Duodenal mucosa (tissue), 2 donors: ENCODE data around the gene PIBF1.

ENCODE experiments used
- H3K27ac ChIP-seq: one replicate; pipeline ENCODE4 v1.7.0; 2013; ENCODE audit warnings: low read depth, low read length
- H3K27me3 ChIP-seq, 2 donors: one replicate each; pipeline ENCODE4 v1.7.0; 2013; ENCODE audit warnings: low read length in 2 of 2, control low read depth in 1 of 2; ENCODE audit not compliant: insufficient read depth in 2 of 2, control insufficient read depth in 1 of 2
- H3K36me3 ChIP-seq, 2 donors: one replicate each; pipeline ENCODE4 v1.7.0; 2013; ENCODE audit warnings: low read length in 2 of 2, control low read depth in 1 of 2; ENCODE audit not compliant: insufficient read depth in 2 of 2, control insufficient read depth in 1 of 2
- H3K4me1 ChIP-seq, 2 donors: one replicate each; pipeline ENCODE4 v1.7.0; 2013; ENCODE audit warnings: low read length in 2 of 2, control low read depth in 1 of 2; ENCODE audit not compliant: insufficient read depth in 2 of 2, control insufficient read depth in 1 of 2
- H3K4me3 ChIP-seq, 2 donors: one replicate each; pipeline ENCODE4 v1.7.0; 2013; ENCODE audit warnings: low read length in 2 of 2, low read depth in 1 of 2
- H3K9ac ChIP-seq, 2 donors: one replicate each; pipeline ENCODE4 v1.7.0; 2013; ENCODE audit warnings: low read length in 2 of 2, low read depth in 1 of 2
- H3K9me3 ChIP-seq, 2 donors: one replicate each; pipeline ENCODE4 v1.7.0; 2013; ENCODE audit warnings: low read length in 2 of 2, control low read depth in 1 of 2; ENCODE audit not compliant: control insufficient read depth in 1 of 2

The PIBF1 gene

DNA sequence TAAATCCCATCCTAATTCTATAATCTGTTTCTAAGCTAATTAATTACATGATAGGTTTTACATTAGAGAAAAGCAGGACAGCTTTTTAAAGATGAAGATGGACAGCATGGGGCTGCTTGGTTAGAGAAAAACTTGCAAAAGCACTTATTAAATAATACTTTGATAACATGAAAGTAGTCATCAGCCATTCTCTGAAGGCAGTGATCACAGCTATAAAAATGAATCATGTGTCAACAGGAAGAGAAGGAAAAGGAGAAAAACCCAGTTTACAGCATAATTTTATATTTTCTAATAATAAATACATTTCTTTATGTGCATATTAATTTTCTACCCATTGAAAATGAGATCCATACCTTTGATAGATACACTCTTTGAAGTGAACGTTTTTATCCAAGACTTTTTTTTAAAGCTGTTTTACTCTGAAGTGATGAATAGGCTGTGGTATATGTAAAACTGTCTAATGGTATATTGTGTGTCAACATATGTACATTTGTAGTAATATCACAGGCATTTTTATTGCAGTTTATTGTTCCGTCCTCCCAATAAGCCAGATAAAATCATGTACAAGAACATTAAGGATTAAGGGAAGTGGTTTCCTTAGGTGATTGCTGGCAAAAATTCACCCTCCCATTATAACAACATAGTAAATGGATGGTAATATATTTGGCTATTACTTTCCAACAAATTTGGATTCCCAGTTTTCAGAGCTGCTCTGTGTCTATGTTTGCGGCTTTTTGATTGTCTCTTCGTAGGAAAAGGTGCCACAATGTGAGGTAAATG lies 275.5 kb downstream of the PIBF1 start:
- Histone ChIP-seq H3K4me1 (peaks cover 3 to 5% of the 10 kb centered on the region in 2 donors), H3K27ac (peak overlapping the region; percentile 2), H3K36me3 (peaks cover 9 to 19% of the 10 kb centered on the region in 2 donors), H3K9ac (peak overlapping the region; percentile 71 to 83), H3K27me3 (no peaks in the 10 kb centered on the region), H3K4me3 (peak overlapping the region; percentile 81 to 82), H3K9me3 (no peaks in the 10 kb centered on the region)

DNA sequence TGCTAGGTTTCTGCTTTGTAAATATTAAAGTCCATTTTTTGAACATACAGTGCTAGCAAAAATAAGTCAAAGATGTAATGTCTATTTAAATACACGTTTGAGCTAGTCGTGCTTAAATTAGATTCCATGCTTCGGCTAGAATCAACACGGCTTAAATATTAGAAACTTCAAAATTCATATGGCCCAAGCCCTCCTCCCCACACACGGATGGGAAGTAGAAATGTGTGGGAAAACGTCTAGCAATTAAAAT lies 276.1 kb downstream of the PIBF1 start:
- H3K9me3 ChIP-seq: no peaks in the 10 kb centered on the region
- H3K27ac ChIP-seq: peak overlapping the region; percentile 2
- peaks cover 3 to 5% of the 10 kb centered on the region in 2 donors for H3K4me1 ChIP-seq
- peak overlapping the region; percentile 81 to 82 for H3K4me3 ChIP-seq
- H3K27me3 ChIP-seq: no peaks in the 10 kb centered on the region
- H3K36me3 ChIP-seq: peaks cover 11 to 21% of the 10 kb centered on the region in 2 donors
- peak overlapping the region; percentile 71 to 83 for H3K9ac ChIP-seq

GRCh38 chr13:73058432-73058735 lies 276.5 kb downstream of the PIBF1 start:
- Histone ChIP-seq H3K4me3 (peak overlapping the region; percentile 81 to 82), H3K27me3 (no peaks in the 10 kb centered on the region), H3K4me1 (peaks cover 3 to 5% of the 10 kb centered on the region in 2 donors), H3K27ac (peak overlapping the region; percentile 58), H3K36me3 (peaks cover 15 to 21% of the 10 kb centered on the region in 2 donors), H3K9me3 (no peaks in the 10 kb centered on the region), H3K9ac (peak overlapping the region; percentile 71 to 83)

DNA sequence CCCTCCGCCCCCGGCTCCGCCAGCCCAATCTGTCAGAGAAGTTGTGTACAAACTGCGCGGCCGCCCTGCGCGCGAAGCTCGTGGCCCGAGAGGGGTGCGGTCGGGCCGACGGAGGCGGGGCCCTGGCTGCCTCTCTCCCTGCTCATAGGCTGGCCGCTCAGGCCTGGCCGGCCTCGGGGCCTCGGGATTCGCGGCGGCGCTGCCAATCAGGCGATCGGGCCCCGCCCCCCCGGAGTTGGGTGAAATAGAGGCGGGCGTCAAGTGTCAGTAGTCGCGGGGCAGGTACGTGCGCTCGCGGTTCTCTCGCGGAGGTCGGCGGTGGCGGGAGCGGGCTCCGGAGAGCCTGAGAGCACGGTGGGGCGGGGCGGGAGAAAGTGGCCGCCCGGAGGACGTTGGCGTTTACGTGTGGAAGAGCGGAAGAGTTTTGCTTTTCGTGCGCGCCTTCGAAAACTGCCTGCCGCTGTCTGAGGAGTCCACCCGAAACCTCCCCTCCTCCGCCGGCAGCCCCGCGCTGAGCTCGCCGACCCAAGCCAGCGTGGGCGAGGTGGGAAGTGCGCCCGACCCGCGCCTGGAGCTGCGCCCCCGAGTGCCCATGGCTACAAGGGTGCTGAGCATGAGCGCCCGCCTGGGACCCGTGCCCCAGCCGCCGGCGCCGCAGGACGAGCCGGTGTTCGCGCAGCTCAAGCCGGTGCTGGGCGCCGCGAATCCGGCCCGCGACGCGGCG lies 277.0 kb downstream of the PIBF1 start, which contains the start of gene KLF5:
Gene KLF5, plus strand, starts transcription at position 270 of the 724 bp plus-strand sequence. Its CDS starts 323 bp downstream, at position 593.
- Histone ChIP-seq H3K4me3 (peak within 1 kb of the TSS; percentile 81 to 84), H3K36me3 (peaks cover 15 to 26% of the 10 kb centered on the region in 2 donors), H3K9ac (peak within 1 kb of the TSS; percentile 71 to 92), H3K27me3 (no peaks in the 10 kb centered on the region), H3K4me1 (peaks cover 3 to 5% of the 10 kb centered on the region in 2 donors), H3K27ac (peak within 1 kb of the TSS; percentile 80), H3K9me3 (no peaks in the 10 kb centered on the region)

GRCh38 chr13:73059460-73060250 lies 277.7 kb downstream of the PIBF1 start:
- peak overlapping the region; percentile 80 to 84 for H3K4me3 ChIP-seq
- peaks cover 3 to 4% of the 10 kb centered on the region in 2 donors for H3K4me1 ChIP-seq
- H3K9me3 ChIP-seq: no peaks in the 10 kb centered on the region
- H3K9ac ChIP-seq: peak overlapping the region; percentile 68 to 92
- peak overlapping the region; percentile 80 for H3K27ac ChIP-seq
- H3K27me3 ChIP-seq: no peaks in the 10 kb centered on the region
- peaks cover 15 to 32% of the 10 kb centered on the region in 2 donors for H3K36me3 ChIP-seq

GRCh38 chr13:73060251-73061160 lies 278.6 kb downstream of the PIBF1 start:
- no peaks in the 10 kb centered on the region for H3K9me3 ChIP-seq
- H3K9ac ChIP-seq: peak overlapping the region; percentile 68 to 92
- peak overlapping the region; percentile 80 to 84 for H3K4me3 ChIP-seq
- peak overlapping the region; percentile 80 for H3K27ac ChIP-seq
- no peaks in the 10 kb centered on the region for H3K27me3 ChIP-seq
- peaks cover 19 to 32% of the 10 kb centered on the region in 2 donors for H3K36me3 ChIP-seq
- peaks cover 0 to 3% of the 10 kb centered on the region in 2 donors for H3K4me1 ChIP-seq

GRCh38 chr13:73061473-73061872 lies 279.5 kb downstream of the PIBF1 start:
- Histone ChIP-seq H3K9me3 (no peaks in the 10 kb centered on the region), H3K9ac (peak overlapping the region; percentile 21 to 92), H3K27ac (peak overlapping the region; percentile 80)

GRCh38 chr13:73061876-73062275 lies 279.9 kb downstream of the PIBF1 start:
- Histone ChIP-seq H3K9ac (peak overlapping the region; percentile 21 to 92), H3K9me3 (no peaks in the 10 kb centered on the region)

More at GRCh38 chr13:73061473-73061872, 279.5 kb downstream of the PIBF1 start:
- Histone ChIP-seq H3K4me1 (peaks cover 0 to 3% of the 10 kb centered on the region in 2 donors), H3K36me3 (peaks cover 19 to 32% of the 10 kb centered on the region in 2 donors), H3K4me3 (peak overlapping the region; percentile 80 to 84), H3K27me3 (no peaks in the 10 kb centered on the region)

DNA sequence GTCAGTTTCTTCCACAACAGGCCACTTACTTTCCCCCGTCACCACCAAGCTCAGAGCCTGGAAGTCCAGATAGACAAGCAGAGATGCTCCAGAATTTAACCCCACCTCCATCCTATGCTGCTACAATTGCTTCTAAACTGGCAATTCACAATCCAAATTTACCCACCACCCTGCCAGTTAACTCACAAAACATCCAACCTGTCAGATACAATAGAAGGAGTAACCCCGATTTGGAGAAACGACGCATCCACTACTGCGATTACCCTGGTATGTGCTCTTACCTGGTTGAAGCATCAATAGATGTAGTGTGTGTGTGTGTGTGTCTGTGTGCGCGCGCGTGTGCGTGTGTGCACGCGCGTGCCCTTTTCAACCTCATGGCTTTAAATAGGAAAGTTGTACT lies 280.5 kb downstream of the PIBF1 start:
- Histone ChIP-seq H3K36me3 (peaks cover 19 to 34% of the 10 kb centered on the region in 2 donors), H3K9me3 (no peaks in the 10 kb centered on the region), H3K4me3 (peak overlapping the region; percentile 80 to 84), H3K9ac (peak overlapping the region; percentile 21 to 92), H3K27ac (peak overlapping the region; percentile 80), H3K27me3 (no peaks in the 10 kb centered on the region), H3K4me1 (peaks cover 0 to 3% of the 10 kb centered on the region in 2 donors)

More at GRCh38 chr13:73061876-73062275, 279.9 kb downstream of the PIBF1 start:
- H3K4me1 ChIP-seq: peaks cover 0 to 3% of the 10 kb centered on the region in 2 donors
- H3K27me3 ChIP-seq: no peaks in the 10 kb centered on the region
- H3K36me3 ChIP-seq: peaks cover 19 to 32% of the 10 kb centered on the region in 2 donors
- H3K27ac ChIP-seq: peak overlapping the region; percentile 80
- peak overlapping the region; percentile 80 to 84 for H3K4me3 ChIP-seq
